Endometrium (tissue), 2 donors: ENCODE results near the gene SRXN1.

ENCODE experiments used
- FAIRE-seq: peaks from 2 replicates; lab custom pipeline; 2012; peaks lifted over from hg19 to GRCh38; lab: Jason Lieb, UNC
- donor health status: control.
- donor health status: control.

The SRXN1 gene

GRCh38 chr20:607476-607875 is 45.5 kb downstream of the SRXN1 start:
- FAIRE-seq: no peak

GRCh38 chr20:605237-605636 is 47.8 kb downstream of the SRXN1 start:
- no peak for FAIRE-seq

DNA sequence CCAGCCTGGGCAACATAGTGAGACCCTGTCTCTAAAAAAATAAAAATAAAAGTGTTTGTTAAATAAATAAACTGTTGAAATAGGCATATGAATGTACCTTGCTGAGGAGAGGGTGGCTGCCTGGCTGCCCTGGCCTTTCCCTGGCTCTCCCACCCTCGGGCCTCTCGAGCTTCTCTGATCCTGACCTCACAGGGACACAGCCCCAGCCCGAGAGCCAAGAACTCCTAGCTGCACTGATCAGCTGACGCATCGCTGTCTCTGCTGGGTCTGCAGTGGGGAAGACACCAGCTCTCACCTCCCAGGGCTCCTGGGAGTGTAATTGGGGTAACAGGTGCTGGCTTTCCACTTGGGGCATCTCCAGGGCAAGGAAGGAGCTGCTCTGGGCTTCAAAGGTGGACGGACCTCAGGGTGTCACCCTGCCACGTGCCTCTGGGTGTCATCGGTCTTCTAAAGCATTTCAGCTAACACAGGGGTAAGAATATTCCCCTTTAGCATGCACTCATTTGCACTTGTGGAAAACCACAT is 49.8 kb downstream of the SRXN1 start:
- FAIRE-seq: no peak

GRCh38 chr20:602111-602970 is 50.7 kb downstream of the SRXN1 start:
- no peak for FAIRE-seq

- FAIRE-seq: no peak
These were observed 52.3 kb downstream of the SRXN1 start for GRCh38 chr20:600736-601135.

DNA sequence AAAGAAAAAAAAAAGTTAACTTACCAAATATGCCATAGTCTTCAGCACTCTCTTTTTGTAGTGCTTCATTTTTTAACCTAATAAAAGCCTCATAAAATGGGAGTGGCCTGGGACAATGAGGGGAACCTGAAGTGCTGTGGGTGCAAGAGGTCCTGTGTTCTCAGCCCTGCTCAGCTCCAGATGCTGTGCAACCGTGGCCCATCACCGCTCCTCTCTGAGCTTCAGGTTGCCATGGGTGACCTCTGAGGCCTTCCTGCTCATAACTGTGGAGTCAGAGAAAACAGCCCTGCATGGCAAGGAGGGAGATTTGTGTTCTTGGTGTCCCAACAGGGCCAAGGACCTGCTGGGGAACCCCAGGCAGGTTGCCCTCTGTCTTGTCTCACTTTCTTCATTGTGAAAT is 52.9 kb downstream of the SRXN1 start:
- no peak for FAIRE-seq

DNA sequence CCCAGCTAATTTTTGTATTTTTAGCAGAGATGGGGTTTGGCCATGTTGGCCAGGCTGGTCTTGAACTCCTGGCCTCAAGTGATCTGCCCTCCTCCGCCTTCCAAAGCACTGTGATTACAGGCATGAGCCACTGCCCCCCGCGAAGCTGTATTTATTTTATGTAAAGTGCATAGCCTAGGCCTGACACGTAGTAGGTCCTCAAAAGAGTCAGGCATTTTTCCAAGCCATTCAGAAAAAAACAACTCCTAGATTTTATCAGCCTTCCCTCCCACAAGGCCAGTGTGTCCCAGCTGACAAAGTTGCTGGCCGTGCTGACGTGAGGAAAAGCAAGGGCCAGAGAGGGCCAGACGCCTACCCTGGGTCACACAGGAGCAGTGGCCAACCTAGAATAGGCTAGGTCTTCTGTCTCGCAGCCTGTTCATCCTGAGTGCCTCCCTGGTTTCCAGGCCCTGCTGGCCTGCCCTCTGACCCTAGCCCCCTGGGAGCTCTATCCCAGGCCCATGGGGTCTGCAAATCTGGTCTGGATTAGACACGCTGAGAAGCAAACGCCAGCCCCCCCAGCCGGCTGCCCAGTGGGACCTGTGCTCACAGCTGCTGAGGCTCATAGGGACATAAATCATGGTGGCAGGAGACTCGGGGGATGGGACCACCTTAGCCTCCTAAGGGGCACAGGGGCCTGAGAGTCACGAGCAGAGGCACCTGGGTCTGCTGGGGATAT is 54.7 kb downstream of the SRXN1 start:
- no peak for FAIRE-seq

GRCh38 chr20:597560-597959 is 55.4 kb downstream of the SRXN1 start:
- no peak for FAIRE-seq
